ENCODE measurements around the gene F5.

The F5 gene

GRCh38 chr1:169576241-169576934, 9.9 kb downstream of the F5 start:
- Histone ChIP-seq H3K36me3 (ENCODE audit: insufficient read depth, low read length) (no peaks in the 10 kb centered on the region), H3K9ac (ENCODE audit: low read depth, low read length) (no peak overlapping the region), H3K4me1 (ENCODE audit: insufficient read depth, low read length) (no peaks in the 10 kb centered on the region), H3K9me3 (ENCODE audit: control insufficient read depth, insufficient read depth, low read length) (no peaks in the 10 kb centered on the region)

- H3K4me1 ChIP-seq (ENCODE audit: insufficient read depth, low read length) = no peaks in the 10 kb centered on the region
- no peaks in the 10 kb centered on the region for H3K36me3 ChIP-seq (ENCODE audit: insufficient read depth, low read length)
- no peak overlapping the region for H3K9ac ChIP-seq (ENCODE audit: low read depth, low read length)
Observed at GRCh38 chr1:169574336-169574735, 11.9 kb downstream of the F5 start.

GRCh38 chr1:169572187-169572586, 14.1 kb downstream of the F5 start:
- no peaks in the 10 kb centered on the region for H3K36me3 ChIP-seq (ENCODE audit: insufficient read depth, low read length)
- no peaks in the 10 kb centered on the region for H3K4me1 ChIP-seq (ENCODE audit: insufficient read depth, low read length)
- no peak overlapping the region for H3K9ac ChIP-seq (ENCODE audit: low read depth, low read length)
- H3K9me3 ChIP-seq (ENCODE audit: control insufficient read depth, insufficient read depth, low read length) = no peaks in the 10 kb centered on the region

More at GRCh38 chr1:169574336-169574735, 11.9 kb downstream of the F5 start:
- H3K9me3 ChIP-seq (ENCODE audit: control insufficient read depth, insufficient read depth, low read length) = no peaks in the 10 kb centered on the region

GRCh38 chr1:169571450-169571849, 14.8 kb downstream of the F5 start:
- Histone ChIP-seq H3K9ac (ENCODE audit: low read depth, low read length) (no peak overlapping the region), H3K36me3 (ENCODE audit: insufficient read depth, low read length) (no peaks in the 10 kb centered on the region), H3K9me3 (ENCODE audit: control insufficient read depth, insufficient read depth, low read length) (no peaks in the 10 kb centered on the region), H3K4me1 (ENCODE audit: insufficient read depth, low read length) (no peaks in the 10 kb centered on the region)

- H3K9ac ChIP-seq (ENCODE audit: low read depth, low read length) = no peak overlapping the region
Observed at GRCh38 chr1:169570172-169570574, 16.1 kb downstream of the F5 start.

GRCh38 chr1:169568497-169568896, 17.8 kb downstream of the F5 start:
- H3K9ac ChIP-seq (ENCODE audit: low read depth, low read length) = no peak overlapping the region
- no peaks in the 10 kb centered on the region for H3K36me3 ChIP-seq (ENCODE audit: insufficient read depth, low read length)
- no peaks in the 10 kb centered on the region for H3K9me3 ChIP-seq (ENCODE audit: control insufficient read depth, insufficient read depth, low read length)
- no peaks in the 10 kb centered on the region for H3K4me1 ChIP-seq (ENCODE audit: insufficient read depth, low read length)

More at GRCh38 chr1:169570172-169570574, 16.1 kb downstream of the F5 start:
- Histone ChIP-seq H3K9me3 (ENCODE audit: control insufficient read depth, insufficient read depth, low read length) (no peaks in the 10 kb centered on the region), H3K4me1 (ENCODE audit: insufficient read depth, low read length) (no peaks in the 10 kb centered on the region), H3K36me3 (ENCODE audit: insufficient read depth, low read length) (no peaks in the 10 kb centered on the region)

- Histone ChIP-seq H3K4me1 (ENCODE audit: insufficient read depth, low read length) (no peaks in the 10 kb centered on the region), H3K9ac (ENCODE audit: low read depth, low read length) (no peak overlapping the region), H3K9me3 (ENCODE audit: control insufficient read depth, insufficient read depth, low read length) (peaks cover 4% of the 10 kb centered on the region; the same call in 1 of the 2 replicates), H3K36me3 (ENCODE audit: insufficient read depth, low read length) (no peaks in the 10 kb centered on the region)
Observed at GRCh38 chr1:169565335-169566271, 20.7 kb downstream of the F5 start.

GRCh38 chr1:169563650-169564049, 22.6 kb downstream of the F5 start:
- H3K9me3 ChIP-seq (ENCODE audit: control insufficient read depth, insufficient read depth, low read length) = peaks cover 4% of the 10 kb centered on the region; the same call in 1 of the 2 replicates
- H3K36me3 ChIP-seq (ENCODE audit: insufficient read depth, low read length) = no peaks in the 10 kb centered on the region
- no peak overlapping the region for H3K9ac ChIP-seq (ENCODE audit: low read depth, low read length)
- no peaks in the 10 kb centered on the region for H3K4me1 ChIP-seq (ENCODE audit: insufficient read depth, low read length)

- peaks cover 4% of the 10 kb centered on the region; the same call in 1 of the 2 replicates for H3K9me3 ChIP-seq (ENCODE audit: control insufficient read depth, insufficient read depth, low read length)
- H3K36me3 ChIP-seq (ENCODE audit: insufficient read depth, low read length) = no peaks in the 10 kb centered on the region
- H3K9ac ChIP-seq (ENCODE audit: low read depth, low read length) = no peak overlapping the region
- H3K4me1 ChIP-seq (ENCODE audit: insufficient read depth, low read length) = no peaks in the 10 kb centered on the region
Observed at GRCh38 chr1:169563019-169563615, 23.2 kb downstream of the F5 start.

GRCh38 chr1:169561692-169562091, 24.6 kb downstream of the F5 start:
- Histone ChIP-seq H3K9me3 (ENCODE audit: control insufficient read depth, insufficient read depth, low read length) (peaks cover 4% of the 10 kb centered on the region; the same call in 1 of the 2 replicates), H3K9ac (ENCODE audit: low read depth, low read length) (no peak overlapping the region), H3K36me3 (ENCODE audit: insufficient read depth, low read length) (no peaks in the 10 kb centered on the region)

GRCh38 chr1:169557131-169557530, 29.1 kb downstream of the F5 start:
- Histone ChIP-seq H3K36me3 (ENCODE audit: insufficient read depth, low read length) (no peaks in the 10 kb centered on the region), H3K9ac (ENCODE audit: low read depth, low read length) (no peak overlapping the region), H3K9me3 (ENCODE audit: control insufficient read depth, insufficient read depth, low read length) (no peaks in the 10 kb centered on the region), H3K4me1 (ENCODE audit: insufficient read depth, low read length) (peaks cover 8% of the 10 kb centered on the region; the same call in 1 of the 2 replicates)

More at GRCh38 chr1:169561692-169562091, 24.6 kb downstream of the F5 start:
- peaks cover 8% of the 10 kb centered on the region; the same call in 1 of the 2 replicates for H3K4me1 ChIP-seq (ENCODE audit: insufficient read depth, low read length)

GRCh38 chr1:169550294-169550693, 36.0 kb downstream of the F5 start:
- Histone ChIP-seq H3K9me3 (ENCODE audit: control insufficient read depth, insufficient read depth, low read length) (no peaks in the 10 kb centered on the region), H3K9ac (ENCODE audit: low read depth, low read length) (no peak overlapping the region), H3K36me3 (ENCODE audit: insufficient read depth, low read length) (no peaks in the 10 kb centered on the region), H3K4me1 (ENCODE audit: insufficient read depth, low read length) (peaks cover 3% of the 10 kb centered on the region; the same call in 1 of the 2 replicates)

- H3K9ac ChIP-seq (ENCODE audit: low read depth, low read length) = no peak overlapping the region
- H3K36me3 ChIP-seq (ENCODE audit: insufficient read depth, low read length) = no peaks in the 10 kb centered on the region
- H3K4me1 ChIP-seq (ENCODE audit: insufficient read depth, low read length) = peaks cover 3% of the 10 kb centered on the region; the same call in 1 of the 2 replicates
- no peaks in the 10 kb centered on the region for H3K9me3 ChIP-seq (ENCODE audit: control insufficient read depth, insufficient read depth, low read length)
Observed at GRCh38 chr1:169548282-169548681, 38.0 kb downstream of the F5 start.

Measured in ES-I3 (cell line).